Transverse colon (tissue), 4 donors: ENCODE data around the gene EFCAB10. TPM values are rescaled to one million over a fixed set of nuclear protein-coding genes. Genes with fewer than 3 reads are reported as not detected.

Experiments used
- DNase-seq: peaks from one replicate; pipeline ENCODE4 v3.0.0-alpha.2; 2019
- H3K27ac ChIP-seq, 4 donors: fragments of 200-600 bp; sonication (generic); 2 replicates each; pipeline ENCODE4 v1.5.1; 2016 to 2018; ENCODE audit warnings: inconsistent platforms in 4 of 4
- H3K27me3 ChIP-seq: fragments of 200-600 bp; sonication (generic); 2 replicates; pipeline ENCODE4 v1.5.1; 2017; ENCODE audit warnings: inconsistent platforms
- H3K36me3 ChIP-seq, 4 donors: fragments of 200-600 bp; sonication (generic); 2 replicates each; pipeline ENCODE4 v1.5.1; 2017 to 2019; ENCODE audit warnings: inconsistent platforms in 4 of 4
- H3K4me1 ChIP-seq, 4 donors: fragments of 200-600 bp; sonication (generic); 2 replicates each; pipeline ENCODE4 v1.5.1; 2017 to 2020; ENCODE audit warnings: inconsistent platforms in 4 of 4
- H3K4me3 ChIP-seq, 4 donors: fragments of 200-600 bp; sonication (generic); 1 replicate in 1 of 4; 2 replicates in 3 of 4; pipeline versions ENCODE4 v1.5.1 to v1.6.1; 2017 to 2019; ENCODE audit warnings: inconsistent platforms in 4 of 4
- H3K9me3 ChIP-seq, 2 donors: fragments of 200-600 bp; sonication (generic); 2 replicates each; pipeline ENCODE4 v1.5.1; 2017 to 2019; ENCODE audit warnings: inconsistent platforms in 2 of 2
- EP300 ChIP-seq: sonication (generic); formaldehyde crosslinking; IDR thresholded peaks from one replicate; pipeline ENCODE4 v1.6.1; 2017; ENCODE audit warnings: antibody characterized with exemption, low read depth
- POLR2A ChIP-seq: fragments of 450-650 bp; IDR thresholded peaks from one replicate; pipeline ENCODE4 v1.6.1; 2016; ENCODE audit warnings: antibody characterized with exemption, mild to moderate bottlenecking, moderate library complexity
- POLR2AphosphoS5 ChIP-seq, 3 donors: sonication (generic); formaldehyde crosslinking; IDR thresholded peaks; one replicate each; pipeline ENCODE4 v1.6.1; 2016; ENCODE audit warnings: antibody characterized with exemption in 3 of 3
- WGBS, 2 donors: methylation state at CpG; one replicate each; pipeline ENCODE4 v1.1.5; 2018; ENCODE audit warnings: low coverage in 1 of 2; 5-methylcytosine and 5-hydroxymethylcytosine counted together
- in situ Hi-C, 4 donors: fragments of 200-750 bp; cut with MboI; loops; one replicate each; pipeline versions ENCODE4 v1.15.0 to v1.15.1; 2017; ENCODE audit warnings: low sequenced_read_pairs in 3 of 4, low pct_ligation_motif_present in 1 of 4, low pct_unique_long_range_greater_than_20kb in 1 of 4
- intact Hi-C: fragments of 100-400 bp; cut with DNase I; formaldehyde crosslinking; loops from one replicate; pipeline ENCODE4 v1.15.1; 2023; ENCODE audit warnings: low total_unique reads
- total RNA-seq, 4 donors: library from RNA; depleted of rRNA; stranded (reverse); fragments of >200 nt; gene quantifications; one replicate each; pipeline ENCODE4 v1.1.0, GENCODE V29; 2016
- TF ChIP-seq, protein P1 (sequence below), 5 experiments: fragments of 200-600 bp in 3 of 5; fragments of 450-650 bp in 2 of 5; sonication (generic) in 3 of 5; IDR thresholded peaks; 1 replicate in 2 of 5; 2 replicates in 3 of 5; pipeline ENCODE4 v1.5.1; 2016 to 2017; ENCODE audit warnings: antibody characterized with exemption in 5 of 5, inconsistent platforms in 3 of 5, mild to moderate bottlenecking in 2 of 5, moderate library complexity in 1 of 5

EFCAB10 gene
- total RNA-seq, 4 donors from 2014 or later = not detected

DNA sequence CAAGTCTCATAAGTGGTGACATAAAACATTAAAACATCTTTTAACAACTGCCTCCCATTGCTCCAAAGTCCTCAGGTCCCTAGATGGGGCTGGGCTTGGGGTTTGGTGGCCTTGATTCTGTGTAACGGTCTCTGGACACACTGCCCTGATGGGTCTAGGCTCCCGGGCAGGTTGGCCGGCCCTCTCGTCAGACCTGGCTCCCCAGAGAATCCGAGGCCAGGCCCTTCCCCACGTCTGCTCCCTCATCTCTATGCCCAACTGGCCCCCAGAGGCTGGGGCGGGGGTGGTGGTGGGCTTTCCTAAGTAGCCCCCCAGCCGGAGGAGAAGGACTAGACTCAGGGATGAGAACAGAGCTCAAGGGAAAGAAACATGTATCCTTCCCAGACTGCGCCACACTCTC lies 31.5 kb upstream of the EFCAB10 start:
- H3K4me1 ChIP-seq = no peaks in the 10 kb centered on the region
- no peaks in the 10 kb centered on the region for H3K9me3 ChIP-seq
- intact Hi-C loops (no loop called here), in situ Hi-C loops (no loop called here)
- H3K27ac ChIP-seq = no peak overlapping the region
- TF ChIP-seq, protein P1, sequence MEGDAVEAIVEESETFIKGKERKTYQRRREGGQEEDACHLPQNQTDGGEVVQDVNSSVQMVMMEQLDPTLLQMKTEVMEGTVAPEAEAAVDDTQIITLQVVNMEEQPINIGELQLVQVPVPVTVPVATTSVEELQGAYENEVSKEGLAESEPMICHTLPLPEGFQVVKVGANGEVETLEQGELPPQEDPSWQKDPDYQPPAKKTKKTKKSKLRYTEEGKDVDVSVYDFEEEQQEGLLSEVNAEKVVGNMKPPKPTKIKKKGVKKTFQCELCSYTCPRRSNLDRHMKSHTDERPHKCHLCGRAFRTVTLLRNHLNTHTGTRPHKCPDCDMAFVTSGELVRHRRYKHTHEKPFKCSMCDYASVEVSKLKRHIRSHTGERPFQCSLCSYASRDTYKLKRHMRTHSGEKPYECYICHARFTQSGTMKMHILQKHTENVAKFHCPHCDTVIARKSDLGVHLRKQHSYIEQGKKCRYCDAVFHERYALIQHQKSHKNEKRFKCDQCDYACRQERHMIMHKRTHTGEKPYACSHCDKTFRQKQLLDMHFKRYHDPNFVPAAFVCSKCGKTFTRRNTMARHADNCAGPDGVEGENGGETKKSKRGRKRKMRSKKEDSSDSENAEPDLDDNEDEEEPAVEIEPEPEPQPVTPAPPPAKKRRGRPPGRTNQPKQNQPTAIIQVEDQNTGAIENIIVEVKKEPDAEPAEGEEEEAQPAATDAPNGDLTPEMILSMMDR (IDR thresholded peaks at IDR 0.05) = no peak
- 80 to 94% methylated on average over 1 to 9 of the region's 9 CpGs for WGBS, 2 donors
- no peak for DNase-seq
- no peak overlapping the region for H3K4me3 ChIP-seq
- peaks cover 0 to 9% (median 4%) of the 10 kb centered on the region in 4 donors for H3K36me3 ChIP-seq
- H3K27me3 ChIP-seq = no peaks in the 10 kb centered on the region

DNA sequence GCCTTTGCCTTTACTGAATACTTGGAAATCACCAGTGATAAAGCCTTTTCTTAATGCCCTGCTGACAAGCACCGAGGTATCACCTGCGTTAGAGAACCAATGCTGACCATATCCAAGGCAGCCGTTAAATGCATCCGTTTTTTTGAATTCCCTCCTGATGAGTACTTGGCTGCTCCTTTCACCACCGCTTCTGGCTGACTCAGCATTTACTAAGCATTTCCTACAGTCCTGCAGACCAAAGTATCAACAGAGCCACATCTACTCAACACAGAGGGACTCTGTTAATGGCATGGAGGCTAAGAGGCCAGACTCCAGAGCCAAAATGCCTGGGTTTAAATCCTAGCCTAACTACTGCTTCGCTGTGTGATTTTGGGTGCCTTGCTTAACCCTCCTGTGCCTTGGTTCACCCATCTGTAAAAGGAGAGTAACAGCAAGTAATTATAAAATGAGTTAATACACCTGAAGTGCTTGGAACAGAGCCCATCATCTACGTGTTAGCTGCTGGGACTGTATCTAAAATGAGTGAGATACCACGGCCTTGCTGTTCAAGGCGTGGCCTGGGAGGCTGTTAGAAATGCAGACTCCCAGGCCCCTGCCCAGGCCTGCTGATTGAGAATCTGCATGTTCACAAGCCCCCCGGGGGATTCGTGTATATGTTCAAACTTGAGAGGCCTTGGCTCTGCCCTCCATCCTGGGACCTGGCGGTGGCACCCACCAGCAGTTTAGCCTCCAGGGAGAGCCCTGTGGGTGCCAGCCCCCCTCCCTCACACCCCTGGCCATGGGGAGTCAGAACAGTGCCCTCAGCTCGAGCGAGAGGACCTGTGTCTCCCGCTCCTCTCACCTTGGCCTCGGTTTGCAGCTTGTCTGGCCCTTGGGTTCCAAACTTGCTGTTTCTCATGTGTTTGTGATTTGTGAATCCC lies 30.8 kb upstream of the EFCAB10 start:
- no peaks in the 10 kb centered on the region for H3K9me3 ChIP-seq
- H3K4me3 ChIP-seq = no peak overlapping the region
- no peak for TF ChIP-seq POLR2AphosphoS5 (IDR thresholded peaks at IDR 0.05)
- no peak for TF ChIP-seq POLR2A
- no peak for TF ChIP-seq EP300
- TF ChIP-seq, protein P1 (IDR thresholded peaks at IDR 0.05) = no peak
- peaks cover 0 to 9% (median 4%) of the 10 kb centered on the region in 4 donors for H3K36me3 ChIP-seq
- DNase-seq = no peak
- WGBS, 2 donors = 91 to 92% methylated on average over 2 to 16 of the region's 16 CpGs
- intact Hi-C loops = no loop called here
- H3K27ac ChIP-seq = no peak overlapping the region
- H3K4me1 ChIP-seq = no peaks in the 10 kb centered on the region
- no peaks in the 10 kb centered on the region for H3K27me3 ChIP-seq
- in situ Hi-C loops = no loop called here

DNA sequence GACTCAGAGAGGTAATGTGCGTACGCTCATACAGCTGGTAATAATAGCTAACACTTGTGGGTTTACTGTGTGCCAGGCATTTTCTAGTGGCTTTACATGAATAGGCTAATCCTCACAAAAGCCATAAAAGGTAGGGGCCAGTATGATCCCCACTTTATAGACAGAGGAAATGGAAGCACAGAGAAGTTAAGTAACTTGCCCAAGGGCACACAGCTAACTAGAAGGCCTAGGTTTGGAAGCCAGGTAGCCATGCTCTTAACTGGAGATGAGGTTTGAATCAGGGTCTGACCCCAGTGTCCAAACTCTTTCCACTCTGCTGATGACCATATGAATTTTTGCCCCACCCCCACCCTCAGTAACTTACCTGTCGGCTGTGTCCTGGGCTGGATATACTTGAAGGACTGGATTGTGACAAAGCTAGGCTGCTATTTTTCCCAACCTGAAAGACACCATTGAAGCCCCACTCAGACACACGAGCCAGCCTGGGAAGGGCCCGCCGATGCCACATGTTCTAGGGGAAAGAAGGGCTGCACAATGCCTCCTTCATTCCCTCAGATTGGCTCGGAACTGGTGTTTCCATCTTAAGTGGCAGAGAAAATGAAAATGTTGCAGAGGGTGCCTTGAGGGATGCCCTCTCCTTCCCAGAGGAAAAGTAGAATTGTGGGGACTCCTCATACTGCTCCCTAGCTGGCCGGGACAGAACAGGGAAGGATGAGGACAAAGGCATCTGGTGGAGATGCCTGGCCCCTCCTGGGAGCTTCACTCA lies 29.1 kb upstream of the EFCAB10 start:
- H3K27ac ChIP-seq = no peak overlapping the region
- 91 to 100% methylated on average over 2 to 8 of the region's 8 CpGs for WGBS, 2 donors
- H3K36me3 ChIP-seq = peaks cover 0 to 9% (median 4%) of the 10 kb centered on the region in 4 donors
- intact Hi-C loops (no loop called here), in situ Hi-C loops (no loop called here)
- DNase-seq = no peak
- H3K27me3 ChIP-seq = no peaks in the 10 kb centered on the region
- no peak overlapping the region for H3K4me3 ChIP-seq
- H3K4me1 ChIP-seq = no peaks in the 10 kb centered on the region
- H3K9me3 ChIP-seq = no peaks in the 10 kb centered on the region
- no peak for TF ChIP-seq POLR2AphosphoS5 (IDR thresholded peaks at IDR 0.05)
- no peak for TF ChIP-seq POLR2A
- TF ChIP-seq, protein P1 (IDR thresholded peaks at IDR 0.05) = no peak
- no peak for TF ChIP-seq EP300
